Gastrocnemius medialis (tissue), 4 donors: ENCODE data around the gene CAMTA2. TPM values are rescaled to one million over a fixed set of nuclear protein-coding genes. Genes with fewer than 3 reads are reported as not detected.

ENCODE experiments used
- ATAC-seq, 2 donors: fragments of 150-250 bp; one replicate each; pipeline ENCODE4 v1.9.1; 2016
- DNase-seq, 2 donors: peaks; one replicate each; pipeline ENCODE4 v3.0.0-alpha.2; 2019
- H3K27ac ChIP-seq, 4 donors: fragments of 200-600 bp; sonication (generic); 1 replicate in 1 of 4; 2 replicates in 3 of 4; pipeline ENCODE4 v1.5.1; 2016 to 2018; ENCODE audit warnings: mild to moderate bottlenecking in 2 of 4, moderate library complexity in 1 of 4
- H3K27me3 ChIP-seq, 3 donors: fragments of 200-600 bp; sonication (generic) in 2 of 3; 1 replicate in 1 of 3; 2 replicates in 2 of 3; pipeline versions ENCODE4 v1.5.1 to v1.6.0; 2016 to 2019; ENCODE audit warnings: mild to moderate bottlenecking in 1 of 3, moderate library complexity in 1 of 3
- H3K36me3 ChIP-seq, 2 donors: fragments of 200-600 bp; sonication (generic) in 1 of 2; one replicate each; pipeline ENCODE4 v1.5.1; 2017 to 2018
- H3K4me1 ChIP-seq, 2 donors: fragments of 200-600 bp; sonication (generic) in 1 of 2; one replicate each; pipeline ENCODE4 v1.5.1; 2016 to 2017; ENCODE audit warnings: mild to moderate bottlenecking in 2 of 2
- H3K4me3 ChIP-seq, 4 donors: fragments of 200-600 bp; sonication (generic) in 3 of 4; 1 replicate in 1 of 4; 2 replicates in 3 of 4; pipeline ENCODE4 v1.5.1; 2016 to 2019; ENCODE audit warnings: mild to moderate bottlenecking in 2 of 4
- H3K9me3 ChIP-seq, 3 donors: fragments of 200-600 bp; sonication (generic) in 2 of 3; 1 replicate in 1 of 3; 2 replicates in 2 of 3; pipeline ENCODE4 v1.5.1; 2016 to 2019
- CTCF ChIP-seq, 5 experiments: fragments of 450-650 bp in 3 of 5; fragments of 200-600 bp in 2 of 5; sonication (generic) in 2 of 5; IDR thresholded peaks in 4 of 5; conservative IDR thresholded peaks in 1 of 5; 1 replicate in 4 of 5; 2 replicates in 1 of 5; pipeline ENCODE4 v1.5.1; 2016 to 2019; ENCODE audit warnings: antibody characterized with exemption in 5 of 5, mild to moderate bottlenecking in 3 of 5, moderate library complexity in 3 of 5
- POLR2A ChIP-seq, 2 donors: fragments of 450-650 bp; IDR thresholded peaks; one replicate each; pipeline ENCODE4 v1.6.1; 2017; ENCODE audit warnings: antibody characterized with exemption in 2 of 2, mild to moderate bottlenecking in 2 of 2, moderate library complexity in 2 of 2
- in situ Hi-C, 4 donors: fragments of 200-750 bp; cut with MboI; loops; one replicate each; pipeline versions ENCODE4 v1.15.0 to v1.8.0; 2017; ENCODE audit warnings: low sequenced_read_pairs in 4 of 4
- intact Hi-C: fragments of 100-400 bp; cut with DNase I; formaldehyde crosslinking; loops from one replicate; pipeline ENCODE4 v1.15.1; 2023; ENCODE audit warnings: low total_unique reads
- total RNA-seq, 4 donors: library from RNA; depleted of rRNA; stranded (reverse); fragments of >200 nt; gene quantifications; one replicate each; pipeline versions ENCODE4 v1.1.0 to v1.2.3, GENCODE V29; 2016

CAMTA2 gene
- total RNA-seq, 4 donors from 2014 or later: 19.1 to 46.4 (median 36.4) TPM

- intact Hi-C loops: no loop called here
- ATAC-seq (no peak), DNase-seq (peak in 1 of 2 donors; percentile 21)
- H3K27ac ChIP-seq: peak overlapping the region; percentile 88 to 94 (median 92)
- no peaks in the 10 kb centered on the region for H3K9me3 ChIP-seq
- peak overlapping the region in 2 of 4 donors; percentile 70 to 80 for H3K4me3 ChIP-seq
- in situ Hi-C loops: no loop called here
- peaks cover 0 to 36% of the 10 kb centered on the region in 2 donors for H3K36me3 ChIP-seq
- no peak for TF ChIP-seq POLR2A (IDR thresholded peaks at IDR 0.05)
- TF ChIP-seq CTCF (IDR thresholded peaks at IDR 0.05 in 4 of 5, conservative IDR thresholded peaks at IDR 0.05 in 1 of 5): no peak
- no peaks in the 10 kb centered on the region for H3K27me3 ChIP-seq
- peaks cover 48 to 54% of the 10 kb centered on the region in 2 donors for H3K4me1 ChIP-seq
These were observed 18.4 kb downstream of the CAMTA2 start for GRCh38 chr17:4969047-4969550.

- Histone ChIP-seq H3K4me3 (peak overlapping the region; percentile 68 to 87 (median 75)), H3K36me3 (peaks cover 0 to 36% of the 10 kb centered on the region in 2 donors), H3K4me1 (peaks cover 43 to 50% of the 10 kb centered on the region in 2 donors), H3K27me3 (no peaks in the 10 kb centered on the region), H3K9me3 (no peaks in the 10 kb centered on the region), H3K27ac (peak overlapping the region; percentile 88 to 94 (median 92))
- in situ Hi-C loops: no loop called here
- intact Hi-C loops: no loop called here
- TF ChIP-seq CTCF (IDR thresholded peaks at IDR 0.05 in 4 of 5, conservative IDR thresholded peaks at IDR 0.05 in 1 of 5): no peak
- TF ChIP-seq POLR2A (IDR thresholded peaks at IDR 0.05): no peak
- no peak for ATAC-seq
- peak in 1 of 2 donors; percentile 34 for DNase-seq
These were observed 18.9 kb downstream of the CAMTA2 start for GRCh38 chr17:4968486-4969046.

GRCh38 chr17:4967539-4968485 lies 19.7 kb downstream of the CAMTA2 start, which contains the start of gene SPAG7:
Gene SPAG7, minus strand, starts transcription at chr17:4967817. Its CDS starts 13 bp downstream, at chr17:4967804.
- Histone ChIP-seq H3K27me3 (no peaks in the 10 kb centered on the region), H3K4me3 (peak within 1 kb of the TSS; percentile 70 to 87 (median 75)), H3K4me1 (peaks cover 36 to 42% of the 10 kb centered on the region in 2 donors), H3K27ac (peak within 1 kb of the TSS; percentile 88 to 95 (median 94)), H3K9me3 (no peaks in the 10 kb centered on the region), H3K36me3 (peaks cover 0 to 30% of the 10 kb centered on the region in 2 donors)
- in situ Hi-C loops: no loop called here
- ATAC-seq: peak; percentile 74 to 78
- TF ChIP-seq POLR2A (IDR thresholded peaks at IDR 0.05) (peak; percentile 59 to 70), CTCF (IDR thresholded peaks at IDR 0.05 in 4 of 5, conservative IDR thresholded peaks at IDR 0.05 in 1 of 5) (no peak)
- intact Hi-C loops: loop anchor here (1.0 to 2.0 kb wide), 3 partner anchors 19 to 27 kb away; partner anchors contain the start of genes CAMTA2, RNF167 and SLC25A11
- DNase-seq: peak; percentile 90 to 93

- peak; percentile 100 for DNase-seq
- peak; percentile 85 to 90 for ATAC-seq
- in situ Hi-C loops: no loop called here
- TF ChIP-seq POLR2A (IDR thresholded peaks at IDR 0.05) (peak; percentile 47 to 68), CTCF (IDR thresholded peaks at IDR 0.05 in 4 of 5, conservative IDR thresholded peaks at IDR 0.05 in 1 of 5) (peak in 1 of 5 experiments; percentile 3)
- peak overlapping the region; percentile 70 to 87 (median 75) for H3K4me3 ChIP-seq
- peaks cover 0 to 22% of the 10 kb centered on the region in 2 donors for H3K36me3 ChIP-seq
- peak overlapping the region; percentile 88 to 95 (median 94) for H3K27ac ChIP-seq
- H3K27me3 ChIP-seq: no peaks in the 10 kb centered on the region
- H3K4me1 ChIP-seq: peaks cover 27 to 34% of the 10 kb centered on the region in 2 donors
- H3K9me3 ChIP-seq: no peaks in the 10 kb centered on the region
- intact Hi-C loops: loop anchor here (1.0 to 2.0 kb wide), 3 partner anchors 18 to 26 kb away; partner anchors contain the start of genes CAMTA2, RNF167 and SLC25A11
These were observed 20.5 kb downstream of the CAMTA2 start for GRCh38 chr17:4966844-4967538.
